ENCODE results near the gene TIMM23.
"Not testable (repeated sequence)": the region's sequence is repeated elsewhere in the genome, so short reads cannot be mapped to it uniquely, and the experiment has no call there.

TIMM23 gene, protein sequence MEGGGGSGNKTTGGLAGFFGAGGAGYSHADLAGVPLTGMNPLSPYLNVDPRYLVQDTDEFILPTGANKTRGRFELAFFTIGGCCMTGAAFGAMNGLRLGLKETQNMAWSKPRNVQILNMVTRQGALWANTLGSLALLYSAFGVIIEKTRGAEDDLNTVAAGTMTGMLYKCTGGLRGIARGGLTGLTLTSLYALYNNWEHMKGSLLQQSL

DNA sequence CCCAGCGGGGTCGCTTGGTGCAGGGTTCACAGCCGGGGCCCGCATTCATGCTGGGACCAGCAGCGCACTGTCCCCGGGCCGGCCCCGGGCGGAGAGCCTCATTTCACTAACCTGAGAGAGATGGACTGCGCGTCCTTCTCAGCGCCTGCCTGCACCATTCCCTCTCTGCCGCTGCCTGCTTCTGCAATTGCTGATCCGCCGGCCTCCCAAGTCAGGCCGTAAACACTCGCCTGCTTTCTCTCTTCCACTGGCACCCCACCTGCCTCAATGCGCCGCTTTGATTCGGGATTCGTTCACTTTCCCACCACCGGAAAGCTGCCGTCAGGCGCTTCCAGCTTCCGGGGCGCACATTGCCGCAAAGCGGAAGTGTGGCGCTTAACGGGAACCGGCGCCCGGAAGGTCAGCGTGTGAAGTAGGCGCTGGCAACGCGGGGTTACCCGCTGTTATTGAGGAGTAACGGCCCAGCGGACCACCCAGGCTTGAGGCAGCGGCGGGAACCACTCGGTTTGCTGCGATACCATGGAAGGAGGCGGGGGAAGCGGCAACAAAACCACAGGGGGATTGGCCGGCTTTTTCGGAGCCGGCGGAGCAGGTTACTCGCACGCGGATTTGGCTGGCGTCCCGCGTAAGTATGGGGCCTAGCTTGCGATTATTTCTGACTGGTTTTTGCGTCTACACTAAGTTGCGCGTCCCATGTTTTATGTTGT is at the start of gene TIMM23:
Gene TIMM23, plus strand, starts transcription at position 384 of the 707 bp plus-strand sequence. Its CDS starts 136 bp downstream, at position 520.
- in situ Hi-C loops (cut with HindIII; ENCODE audit: low pct_unique_long_range_greater_than_20kb, low sequenced_read_pairs): not testable (repeated sequence)

DNA sequence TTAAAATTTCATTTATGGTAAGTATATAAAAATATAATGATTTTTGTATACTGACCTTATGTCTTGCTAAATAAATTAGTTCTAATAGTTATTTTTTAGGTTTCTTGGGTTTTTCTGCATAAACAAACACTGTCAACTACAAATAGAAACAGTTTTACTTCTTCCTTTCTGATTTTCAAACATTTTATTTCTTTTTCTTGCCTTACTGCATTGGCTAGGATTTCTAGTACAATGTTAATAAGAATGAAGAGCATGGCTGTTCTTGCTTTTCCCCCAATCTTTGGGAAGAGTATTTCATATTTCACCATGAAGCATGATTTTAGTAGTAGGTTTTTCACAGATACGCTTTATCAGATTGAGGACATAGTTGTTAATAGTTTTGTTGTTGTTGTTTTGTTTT is 45.5 kb upstream of the TIMM23 start:
- in situ Hi-C loops (cut with HindIII; ENCODE audit: low pct_unique_long_range_greater_than_20kb, low sequenced_read_pairs): not testable (repeated sequence)

More for the DNA sequence above, at the start of gene TIMM23:
- peak; percentile 5 to 92 for DNase-seq (ENCODE audit: low read depth in 1 of 2, low spot score in 1 of 2)

DNA sequence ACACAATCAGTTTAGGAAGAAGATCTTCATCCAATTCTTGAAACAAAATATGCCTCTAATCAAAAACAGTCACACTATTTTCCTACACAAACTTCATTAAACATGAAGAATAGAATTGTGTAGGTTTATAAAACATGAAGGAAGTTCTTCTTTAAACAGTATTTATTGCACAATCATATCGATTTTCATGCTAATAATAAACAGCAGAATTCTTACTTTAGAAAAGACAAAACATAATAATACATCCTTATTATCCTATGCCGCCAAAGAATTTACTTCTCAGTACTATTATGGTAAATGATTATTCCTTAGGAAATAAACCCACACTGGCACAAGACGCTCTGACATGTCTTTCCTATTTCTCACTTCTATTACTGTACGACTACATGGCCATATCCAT is 41.0 kb upstream of the TIMM23 start:
- in situ Hi-C loops (cut with HindIII; ENCODE audit: low pct_unique_long_range_greater_than_20kb, low sequenced_read_pairs); DNase-seq (ENCODE audit: low read depth in 1 of 2, low spot score in 1 of 2): not testable (repeated sequence)

More for the DNA sequence above, 45.5 kb upstream of the TIMM23 start:
- not testable (repeated sequence) for DNase-seq (ENCODE audit: low read depth in 1 of 2, low spot score in 1 of 2)

DNA sequence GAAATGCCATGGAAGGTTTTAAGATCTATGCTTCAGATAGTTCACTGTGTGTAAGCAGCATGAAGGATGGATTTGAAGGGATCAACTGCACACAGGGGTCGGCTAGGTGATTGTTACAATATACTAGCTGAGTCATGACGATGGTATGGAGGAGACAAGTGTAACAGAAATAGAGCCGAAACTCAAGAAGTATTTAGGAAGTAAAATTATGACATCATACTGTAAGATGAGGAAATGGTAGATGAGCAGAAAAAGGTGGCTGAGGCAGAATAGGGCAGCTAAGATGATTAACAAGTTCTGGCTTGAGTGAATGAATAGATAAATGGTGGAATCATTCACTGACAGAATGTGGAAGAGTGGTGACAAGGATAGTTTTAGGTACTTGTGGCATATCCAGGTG is 37.5 kb upstream of the TIMM23 start:
- in situ Hi-C loops (cut with HindIII; ENCODE audit: low pct_unique_long_range_greater_than_20kb, low sequenced_read_pairs); DNase-seq (ENCODE audit: low read depth in 1 of 2, low spot score in 1 of 2): not testable (repeated sequence)

DNA sequence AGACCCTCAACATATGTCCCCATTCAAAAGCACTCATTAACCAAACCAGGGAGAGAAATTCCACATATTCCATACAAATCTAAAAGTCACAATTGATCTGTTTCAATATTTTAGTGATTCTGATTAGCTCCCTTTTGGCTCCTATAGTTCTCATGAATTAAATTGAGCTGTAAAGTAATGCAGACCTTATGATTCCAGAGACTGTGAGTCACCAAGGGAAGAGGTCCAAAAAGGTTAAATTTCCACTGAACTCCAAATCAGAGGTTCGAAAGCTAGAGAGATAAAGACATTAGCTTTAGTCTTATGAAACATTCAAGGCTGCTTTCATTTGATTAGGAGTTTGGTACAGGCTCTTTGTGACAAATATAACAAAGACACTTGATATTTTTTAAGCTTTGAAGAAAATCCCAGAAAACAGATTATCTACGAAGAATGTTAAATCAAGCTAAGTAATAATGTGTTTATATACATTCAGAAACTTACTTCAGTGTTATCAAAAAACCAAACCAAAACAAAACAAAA is 33.1 kb upstream of the TIMM23 start:
- in situ Hi-C loops (cut with HindIII; ENCODE audit: low pct_unique_long_range_greater_than_20kb, low sequenced_read_pairs); DNase-seq (ENCODE audit: low read depth in 1 of 2, low spot score in 1 of 2): not testable (repeated sequence)

DNA sequence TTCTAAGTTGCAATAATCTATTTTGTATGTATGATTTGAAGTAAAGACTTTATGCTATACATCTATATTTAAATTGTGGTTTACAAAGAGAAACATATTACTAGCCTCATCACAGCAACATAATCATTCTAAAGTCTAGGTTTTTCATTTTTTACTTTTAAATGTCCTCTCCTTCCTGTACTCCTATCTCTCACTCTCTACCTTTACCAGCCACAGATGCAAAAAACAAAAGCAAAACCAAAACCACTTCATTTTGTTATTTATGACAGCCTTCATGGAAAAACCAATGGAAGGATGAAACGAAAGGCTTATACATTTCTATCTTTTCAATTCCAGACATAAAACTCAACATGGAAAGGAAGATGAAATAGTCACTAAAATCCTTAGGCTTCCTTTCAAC is 31.1 kb upstream of the TIMM23 start:
- DNase-seq (ENCODE audit: low read depth in 1 of 2, low spot score in 1 of 2); in situ Hi-C loops (cut with HindIII; ENCODE audit: low pct_unique_long_range_greater_than_20kb, low sequenced_read_pairs): not testable (repeated sequence)

DNA sequence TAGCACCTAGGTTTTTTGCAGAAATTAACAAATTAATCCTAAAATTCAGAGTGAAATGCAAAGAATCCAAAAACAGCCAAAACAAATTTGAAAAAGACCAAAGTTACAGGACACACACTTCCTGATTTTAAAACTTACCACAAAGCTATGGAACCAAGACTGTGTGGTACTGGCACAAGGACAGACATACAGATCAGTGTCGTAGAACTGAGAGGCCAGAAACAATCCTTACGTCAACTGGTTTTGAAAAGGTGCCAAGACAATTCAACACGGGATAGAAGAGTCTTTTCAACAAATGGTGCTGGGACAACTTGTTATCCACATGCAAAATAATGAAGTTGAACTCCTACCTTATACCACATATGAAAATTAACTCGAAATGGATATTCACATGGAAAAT is 26.8 kb upstream of the TIMM23 start:
- DNase-seq (ENCODE audit: low read depth in 1 of 2, low spot score in 1 of 2); in situ Hi-C loops (cut with HindIII; ENCODE audit: low pct_unique_long_range_greater_than_20kb, low sequenced_read_pairs): not testable (repeated sequence)

DNA sequence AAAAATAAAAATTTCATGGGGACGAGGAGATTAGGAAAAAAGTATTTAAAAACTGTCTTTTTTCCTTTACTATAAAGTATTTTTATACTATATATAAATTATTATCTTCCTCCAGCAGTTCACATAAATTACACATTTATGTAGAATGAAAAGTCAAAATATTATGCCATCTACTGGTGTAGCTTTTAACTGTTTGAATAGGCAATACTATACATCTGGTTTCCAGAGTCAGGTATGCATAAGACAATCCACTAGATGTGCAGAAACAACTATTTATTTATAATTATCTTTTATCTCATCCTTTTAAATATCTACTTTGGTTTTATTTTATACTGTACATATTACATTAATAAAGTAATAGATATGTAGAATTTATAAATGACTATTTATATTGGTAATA is 24.9 kb upstream of the TIMM23 start:
- DNase-seq (ENCODE audit: low read depth in 1 of 2, low spot score in 1 of 2); in situ Hi-C loops (cut with HindIII; ENCODE audit: low pct_unique_long_range_greater_than_20kb, low sequenced_read_pairs): not testable (repeated sequence)

DNA sequence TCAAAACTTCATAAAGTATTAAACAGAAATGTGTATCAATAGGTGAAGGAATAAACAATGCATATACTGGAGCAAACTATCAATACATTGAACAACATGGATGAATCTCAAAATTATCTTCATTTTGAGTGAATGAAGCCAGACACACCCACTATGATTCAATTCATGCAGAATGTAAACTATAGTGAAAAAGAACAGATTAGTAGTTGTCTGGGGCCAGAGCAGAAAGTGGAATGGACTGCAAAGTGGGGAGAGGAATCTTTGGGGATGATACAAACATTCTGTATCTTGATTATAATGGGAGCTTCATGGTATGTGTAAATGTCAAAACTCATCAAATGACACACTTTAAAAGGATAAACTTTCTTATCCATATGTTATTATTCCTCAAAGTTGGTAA is 23.5 kb upstream of the TIMM23 start:
- DNase-seq (ENCODE audit: low read depth in 1 of 2, low spot score in 1 of 2); in situ Hi-C loops (cut with HindIII; ENCODE audit: low pct_unique_long_range_greater_than_20kb, low sequenced_read_pairs): not testable (repeated sequence)

DNA sequence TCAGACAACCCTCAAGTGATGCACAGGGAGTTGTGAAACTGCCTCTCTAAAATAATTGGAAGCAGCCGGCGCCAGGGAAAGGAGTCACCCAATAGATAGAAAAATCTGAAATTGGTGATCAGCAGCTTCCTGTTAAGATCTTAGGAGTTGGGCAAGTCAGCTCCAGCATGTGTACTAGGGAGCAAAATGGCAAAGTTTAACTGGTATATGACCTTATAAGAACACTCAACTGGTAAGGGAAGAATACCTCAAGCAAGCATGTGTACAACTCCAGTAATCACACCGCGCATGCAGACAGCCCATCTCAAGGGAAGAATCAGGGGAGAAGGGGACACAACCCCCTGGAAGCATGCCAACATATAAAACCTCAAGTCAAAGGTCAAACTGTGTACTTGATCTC is 17.9 kb upstream of the TIMM23 start:
- in situ Hi-C loops (cut with HindIII; ENCODE audit: low pct_unique_long_range_greater_than_20kb, low sequenced_read_pairs); DNase-seq (ENCODE audit: low read depth in 1 of 2, low spot score in 1 of 2): not testable (repeated sequence)

DNA sequence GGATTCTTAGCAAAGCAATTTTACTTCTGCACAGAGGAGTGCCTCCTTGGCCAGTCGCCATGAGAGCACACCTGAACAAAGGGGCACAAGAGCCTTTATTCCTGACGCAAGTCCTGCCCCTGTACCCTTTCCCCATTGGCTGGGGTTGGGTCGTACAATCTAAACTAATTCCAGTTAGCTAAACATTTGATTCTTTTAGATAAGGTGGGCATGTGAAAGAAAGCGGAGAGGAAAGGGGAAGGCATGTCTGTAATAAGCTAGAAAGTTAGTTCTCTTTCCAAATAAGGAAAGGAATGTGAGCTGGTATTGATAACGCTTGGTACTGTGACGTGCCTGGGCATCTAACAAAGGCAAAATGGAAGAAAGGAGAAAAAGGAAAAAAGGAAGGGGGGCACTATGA is 15.7 kb upstream of the TIMM23 start:
- DNase-seq (ENCODE audit: low read depth in 1 of 2, low spot score in 1 of 2); in situ Hi-C loops (cut with HindIII; ENCODE audit: low pct_unique_long_range_greater_than_20kb, low sequenced_read_pairs): not testable (repeated sequence)

DNA sequence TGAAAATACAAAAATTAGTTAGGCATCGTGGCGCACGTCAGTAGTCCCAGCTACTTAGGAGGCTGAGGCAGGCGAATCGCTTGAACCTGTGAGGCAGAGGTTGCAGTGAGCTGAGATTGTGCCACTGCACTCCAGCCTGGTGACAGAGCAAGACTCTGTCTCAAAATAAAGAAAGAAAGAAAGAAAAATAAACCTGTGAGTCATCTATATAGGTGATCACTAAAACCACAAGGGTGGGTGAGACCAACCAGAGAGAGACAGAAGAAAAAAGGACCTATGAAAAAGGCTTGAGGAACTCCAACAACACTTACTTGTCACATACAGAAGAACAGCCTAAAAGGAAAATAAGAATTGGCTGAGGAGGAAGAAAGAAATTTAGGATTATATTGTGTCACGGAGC is 14.4 kb upstream of the TIMM23 start:
- in situ Hi-C loops (cut with HindIII; ENCODE audit: low pct_unique_long_range_greater_than_20kb, low sequenced_read_pairs); DNase-seq (ENCODE audit: low read depth in 1 of 2, low spot score in 1 of 2): not testable (repeated sequence)

DNA sequence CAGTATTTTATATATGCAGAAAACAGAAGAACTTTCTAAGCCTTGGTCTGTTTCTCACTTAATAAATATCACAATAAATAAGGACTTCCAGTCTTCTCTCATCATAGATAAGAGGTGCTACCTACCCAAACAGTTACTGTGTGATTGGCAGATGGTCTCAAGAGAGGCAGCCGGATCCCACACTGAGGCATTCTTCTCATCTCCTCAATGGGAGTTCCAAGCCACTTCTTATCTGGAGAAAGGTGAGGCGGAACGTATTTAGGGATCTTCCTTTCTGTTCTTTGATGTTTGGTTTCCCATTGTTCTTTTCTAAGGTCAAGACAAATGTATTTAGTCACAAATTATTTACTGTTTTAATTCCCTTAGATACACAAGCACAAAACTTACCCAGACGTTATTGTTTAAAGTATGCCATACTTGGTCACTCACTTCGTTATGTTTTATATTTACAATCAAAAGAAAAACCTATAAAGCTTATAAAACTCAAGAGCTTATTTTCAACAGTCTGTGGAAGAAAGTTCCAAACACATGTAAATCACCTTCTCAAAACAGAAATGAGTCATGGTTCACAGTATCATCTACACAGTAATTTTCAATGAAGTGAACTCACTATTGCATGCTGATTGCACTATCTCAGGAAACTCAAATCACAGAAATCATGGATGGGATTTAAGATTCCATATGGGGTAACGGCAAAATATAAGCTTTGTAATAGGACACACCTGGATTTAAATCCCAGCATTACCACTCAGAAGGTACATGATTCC is 9.4 kb upstream of the TIMM23 start:
- in situ Hi-C loops (cut with HindIII; ENCODE audit: low pct_unique_long_range_greater_than_20kb, low sequenced_read_pairs); DNase-seq (ENCODE audit: low read depth in 1 of 2, low spot score in 1 of 2): not testable (repeated sequence)

DNA sequence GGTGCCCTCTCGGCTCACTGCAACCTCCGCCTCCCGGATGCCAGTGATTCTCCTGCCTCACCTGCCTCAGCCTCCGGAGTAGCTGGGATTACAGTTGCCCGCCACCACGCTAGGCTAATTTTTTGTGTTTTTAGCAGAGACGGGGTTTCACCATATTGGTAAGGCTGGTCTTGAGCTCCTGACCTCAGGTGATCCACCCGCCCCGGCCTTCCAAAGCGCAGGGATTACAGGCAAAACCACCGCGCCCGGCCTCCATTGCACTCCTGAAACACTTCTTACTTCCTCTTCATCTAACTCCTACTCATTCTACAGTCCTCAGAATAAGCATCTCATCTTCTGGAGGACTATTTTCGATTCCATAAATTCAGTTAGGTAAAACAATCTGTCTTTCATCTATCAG is 1.3 kb upstream of the TIMM23 start:
- in situ Hi-C loops (cut with HindIII; ENCODE audit: low pct_unique_long_range_greater_than_20kb, low sequenced_read_pairs); DNase-seq (ENCODE audit: low read depth in 1 of 2, low spot score in 1 of 2): not testable (repeated sequence)

DNA sequence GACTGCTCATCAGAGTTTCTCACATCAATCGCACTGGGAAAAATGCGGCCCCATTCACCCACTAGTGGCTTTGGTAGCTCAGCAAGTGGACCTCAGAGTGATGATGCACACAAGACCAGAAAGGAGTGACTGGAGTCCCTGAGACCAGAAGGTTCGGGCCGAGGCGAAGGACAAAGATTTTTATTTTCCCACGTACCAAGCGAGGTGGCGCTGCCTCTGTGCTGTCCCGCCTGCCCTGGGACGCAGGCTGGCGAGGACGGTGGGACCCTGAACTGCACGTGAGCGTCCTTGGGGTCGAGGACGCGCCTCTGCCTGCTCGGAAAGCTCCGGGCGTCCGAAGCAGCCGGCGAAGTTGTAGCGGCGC is 565 bp upstream of the TIMM23 start:
- in situ Hi-C loops (cut with HindIII; ENCODE audit: low pct_unique_long_range_greater_than_20kb, low sequenced_read_pairs): not testable (repeated sequence)
- DNase-seq (ENCODE audit: low read depth in 1 of 2, low spot score in 1 of 2): peak in 1 of 2 experiments; percentile 2

DNA sequence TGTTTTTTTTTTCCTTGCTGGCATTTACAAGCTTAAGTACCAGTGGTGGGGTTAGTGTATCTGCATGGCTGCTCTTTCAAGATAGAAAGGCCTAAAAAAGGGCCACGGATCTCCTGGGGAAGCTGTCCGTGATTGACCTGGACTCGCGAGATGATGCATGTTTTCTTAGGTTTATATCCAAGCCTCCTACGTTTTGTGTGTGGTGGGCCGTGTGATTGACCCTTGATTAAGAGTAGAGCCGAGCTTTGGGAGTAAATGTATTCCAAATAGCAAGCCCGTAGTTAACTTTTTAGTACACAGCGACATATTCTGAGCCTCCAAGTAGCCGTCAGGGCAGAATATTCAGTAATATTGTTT is 502 bp downstream of the TIMM23 start:
- peak in 1 of 2 experiments; percentile 4 for DNase-seq (ENCODE audit: low read depth in 1 of 2, low spot score in 1 of 2)
- in situ Hi-C loops (cut with HindIII; ENCODE audit: low pct_unique_long_range_greater_than_20kb, low sequenced_read_pairs): not testable (repeated sequence)

DNA sequence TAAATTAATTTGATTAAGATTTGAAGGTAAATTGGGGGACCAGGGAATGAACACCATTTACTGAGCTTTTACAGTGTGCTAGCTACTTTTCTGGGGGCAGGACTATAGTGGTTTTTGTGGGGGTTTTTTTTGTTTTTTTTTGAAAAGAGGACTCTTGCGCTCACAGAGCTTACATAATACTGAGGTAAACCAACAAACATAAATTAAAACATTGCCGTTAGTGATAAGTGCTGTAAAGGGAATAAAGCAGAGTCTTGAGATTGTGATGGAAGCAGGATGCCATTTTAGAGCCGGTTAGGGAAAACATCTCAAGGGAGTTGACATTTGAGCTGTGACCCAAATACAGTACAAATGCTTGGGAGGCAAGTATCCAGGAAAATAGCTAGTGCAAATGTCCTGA is 1.8 kb downstream of the TIMM23 start:
- in situ Hi-C loops (cut with HindIII; ENCODE audit: low pct_unique_long_range_greater_than_20kb, low sequenced_read_pairs); DNase-seq (ENCODE audit: low read depth in 1 of 2, low spot score in 1 of 2): not testable (repeated sequence)

DNA sequence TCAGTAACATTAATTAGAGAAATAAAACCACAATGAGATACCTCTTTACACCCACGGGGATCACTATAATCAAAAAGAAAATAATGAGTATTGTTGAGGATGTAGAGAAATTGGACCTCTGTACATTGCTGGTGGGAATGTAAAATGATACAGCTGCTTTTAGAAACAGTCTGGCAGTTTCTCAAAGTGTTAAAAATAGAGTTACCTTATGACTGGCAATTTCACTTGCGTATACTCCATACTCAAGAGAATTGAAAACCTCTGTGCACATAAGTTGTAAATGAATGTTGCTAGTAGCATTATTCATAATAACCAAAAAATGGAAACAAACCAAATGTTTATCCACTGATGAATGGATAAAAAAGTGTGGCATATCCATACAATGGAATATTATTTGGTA is 6.3 kb downstream of the TIMM23 start:
- in situ Hi-C loops (cut with HindIII; ENCODE audit: low pct_unique_long_range_greater_than_20kb, low sequenced_read_pairs); DNase-seq (ENCODE audit: low read depth in 1 of 2, low spot score in 1 of 2): not testable (repeated sequence)
